Choroid plexus epithelial cell (primary cell): ENCODE measurements around the gene MAP1B.
A peak's percentile ranks its signal among the peaks of the same experiment; 100 is the strongest.

ENCODE experiments used
- DNase-seq: peaks from one replicate; pipeline ENCODE4 v3.0.0-alpha.2; 2010; ENCODE audit warnings: low read depth
- H3K4me3 ChIP-seq: 2 replicates; pipeline ENCODE4 v1.5.1; 2011; ENCODE audit warnings: low read depth, mild to moderate bottlenecking, control low read depth, low read length, moderate library complexity
- TF ChIP-seq, protein P1 (sequence below): conservative IDR thresholded peaks from 2 replicates; pipeline ENCODE4 v1.5.1; 2011; ENCODE audit warnings: low read depth, mild to moderate bottlenecking, control low read depth, inconsistent platforms, low read length, moderate library complexity

The MAP1B gene

DNA sequence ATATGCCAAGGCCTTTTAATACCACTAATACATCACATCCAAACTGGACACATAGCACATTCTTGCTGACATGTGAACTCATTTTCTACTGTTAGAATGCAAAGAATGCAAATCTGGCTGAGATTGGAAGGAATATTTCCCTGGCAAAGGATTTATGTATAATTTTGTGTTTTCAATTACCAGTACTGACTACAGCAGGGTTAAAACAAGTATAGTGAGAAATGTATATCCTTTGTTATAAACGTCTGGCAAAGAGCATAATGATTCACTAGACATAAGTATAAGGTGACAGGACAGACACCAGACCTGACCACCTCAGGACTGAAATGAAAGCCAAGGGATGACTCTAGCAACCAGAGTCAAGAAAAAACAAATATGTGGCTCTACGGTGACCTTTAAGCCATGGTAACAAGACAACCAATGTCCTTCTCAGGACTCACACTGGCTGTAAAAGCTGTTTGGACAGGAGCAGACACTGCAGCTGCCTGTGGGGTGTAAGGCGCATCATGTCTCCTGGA is 117.7 kb downstream of the MAP1B start:
- TF ChIP-seq, protein P1, sequence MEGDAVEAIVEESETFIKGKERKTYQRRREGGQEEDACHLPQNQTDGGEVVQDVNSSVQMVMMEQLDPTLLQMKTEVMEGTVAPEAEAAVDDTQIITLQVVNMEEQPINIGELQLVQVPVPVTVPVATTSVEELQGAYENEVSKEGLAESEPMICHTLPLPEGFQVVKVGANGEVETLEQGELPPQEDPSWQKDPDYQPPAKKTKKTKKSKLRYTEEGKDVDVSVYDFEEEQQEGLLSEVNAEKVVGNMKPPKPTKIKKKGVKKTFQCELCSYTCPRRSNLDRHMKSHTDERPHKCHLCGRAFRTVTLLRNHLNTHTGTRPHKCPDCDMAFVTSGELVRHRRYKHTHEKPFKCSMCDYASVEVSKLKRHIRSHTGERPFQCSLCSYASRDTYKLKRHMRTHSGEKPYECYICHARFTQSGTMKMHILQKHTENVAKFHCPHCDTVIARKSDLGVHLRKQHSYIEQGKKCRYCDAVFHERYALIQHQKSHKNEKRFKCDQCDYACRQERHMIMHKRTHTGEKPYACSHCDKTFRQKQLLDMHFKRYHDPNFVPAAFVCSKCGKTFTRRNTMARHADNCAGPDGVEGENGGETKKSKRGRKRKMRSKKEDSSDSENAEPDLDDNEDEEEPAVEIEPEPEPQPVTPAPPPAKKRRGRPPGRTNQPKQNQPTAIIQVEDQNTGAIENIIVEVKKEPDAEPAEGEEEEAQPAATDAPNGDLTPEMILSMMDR, result no peak

DNA sequence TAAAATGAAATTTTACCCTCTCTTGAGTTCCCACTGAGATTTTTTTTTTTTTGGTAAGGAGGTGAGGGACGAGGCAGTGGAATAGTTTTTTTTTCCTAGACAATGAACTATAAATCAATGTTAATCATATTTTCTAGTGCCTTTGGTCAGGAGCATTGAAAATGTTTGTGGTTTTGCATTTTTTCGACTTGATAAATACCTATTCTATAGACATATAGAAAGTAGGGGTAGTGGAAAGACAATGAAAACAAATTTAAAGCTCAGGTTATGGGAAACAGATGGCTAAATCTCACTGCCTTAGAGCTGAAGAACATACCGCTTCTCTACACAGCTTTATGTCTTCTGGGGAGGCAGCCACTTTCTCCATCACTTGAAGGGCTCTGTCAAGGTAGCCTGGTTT is 118.5 kb downstream of the MAP1B start:
- TF ChIP-seq, protein P1, result no peak
- DNase-seq, result no peak
- no peak overlapping the region for H3K4me3 ChIP-seq

More for the DNA sequence above, 117.7 kb downstream of the MAP1B start:
- H3K4me3 ChIP-seq, result no peak overlapping the region
- peak; percentile 82 for DNase-seq

GRCh38 chr5:72226950-72227349 is 119.7 kb downstream of the MAP1B start:
- TF ChIP-seq, protein P1, result no peak
- H3K4me3 ChIP-seq, result no peak overlapping the region
- no peak for DNase-seq

DNA sequence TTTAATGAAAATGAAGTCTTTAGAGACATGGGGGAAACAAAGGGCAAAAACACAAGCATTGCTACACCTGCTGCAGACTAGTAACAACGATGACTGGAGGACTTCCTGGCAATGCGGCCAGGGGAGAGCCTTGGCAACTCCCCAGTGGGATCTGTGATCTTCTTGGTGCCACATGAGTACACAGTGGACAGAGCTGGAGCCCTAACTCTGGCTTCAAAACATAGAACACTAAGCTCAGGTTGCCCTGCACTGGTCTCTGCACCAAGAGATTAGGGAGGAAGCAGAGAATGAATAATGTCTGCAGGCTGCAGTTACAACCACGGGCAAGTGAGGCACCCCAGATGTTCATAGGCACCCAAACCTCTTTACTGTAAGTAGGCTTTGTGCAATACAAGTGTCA is 121.7 kb downstream of the MAP1B start:
- TF ChIP-seq, protein P1, result no peak
- no peak for DNase-seq

GRCh38 chr5:72231991-72232703 is 124.9 kb downstream of the MAP1B start:
- TF ChIP-seq, protein P1, result no peak
- H3K4me3 ChIP-seq, result no peak overlapping the region

More for the DNA sequence above, 121.7 kb downstream of the MAP1B start:
- H3K4me3 ChIP-seq, result no peak overlapping the region

GRCh38 chr5:72232838-72233237 is 125.6 kb downstream of the MAP1B start:
- no peak overlapping the region for H3K4me3 ChIP-seq
- TF ChIP-seq, protein P1, result no peak
- DNase-seq, result no peak

More at GRCh38 chr5:72231991-72232703, 124.9 kb downstream of the MAP1B start:
- peak; percentile 67 for DNase-seq

GRCh38 chr5:72233835-72234234 is 126.6 kb downstream of the MAP1B start:
- TF ChIP-seq, protein P1, result no peak
- no peak for DNase-seq
- H3K4me3 ChIP-seq, result no peak overlapping the region
